ENCODE measurements around the gene TTC28. TPM values are rescaled to one million over a fixed set of nuclear protein-coding genes. Genes with fewer than 3 reads are reported as not detected.

Gene TTC28
- polyA plus RNA-seq, 4 donors, result 0.45 to 24.0 (median 3.7) TPM

DNA sequence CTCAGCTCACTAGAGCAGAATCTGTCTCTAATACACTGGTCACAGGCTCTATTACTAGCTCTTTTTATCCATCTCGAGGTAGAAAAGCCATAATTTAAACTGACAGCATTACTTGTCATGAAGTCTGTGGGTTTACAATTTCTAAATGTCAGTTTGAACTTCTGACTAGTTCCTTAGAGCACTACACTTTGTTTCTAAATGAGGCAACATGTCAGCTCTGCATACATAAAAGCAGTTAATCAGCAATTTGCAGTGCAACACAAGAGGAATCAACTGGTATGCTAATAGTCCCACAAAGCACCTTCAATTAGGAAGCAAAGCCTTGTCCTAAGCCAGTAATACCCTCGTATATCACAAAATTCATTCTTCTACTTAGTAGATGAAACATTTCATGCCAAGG, 321.3 kb downstream of the TTC28 start:
- DNase-seq, result no peak
- WGBS, 3 donors, result 68 to 78% (median 73%) methylated on average over 2 of the region's 2 CpGs
- FAIRE-seq, result no peak
- Histone ChIP-seq H3K27ac (ENCODE audit: low read depth in 1 of 3, low read length in 2 of 3) (no peak overlapping the region), H3K9me3 (ENCODE audit: control insufficient read depth in 2 of 2, insufficient read depth in 1 of 2, low read depth in 1 of 2, low read length in 1 of 2) (peaks cover 0 to 9% of the 10 kb centered on the region in 2 donors), H3K27me3 (ENCODE audit: control insufficient read depth in 3 of 3, insufficient read depth in 3 of 3, low read length in 3 of 3) (no peaks in the 10 kb centered on the region), H3K4me1 (ENCODE audit: control insufficient read depth in 3 of 3, insufficient read depth in 2 of 3, low read depth in 1 of 3, low read length in 2 of 3) (no peaks in the 10 kb centered on the region), H3K4me3 (ENCODE audit: low read depth in 1 of 3, low read length in 3 of 3) (no peak overlapping the region), H3K36me3 (ENCODE audit: control insufficient read depth in 3 of 3, insufficient read depth in 2 of 3, low read depth in 1 of 3, low read length in 3 of 3) (peaks cover 0 to 3% (median 0%) of the 10 kb centered on the region in 3 donors)

DNA sequence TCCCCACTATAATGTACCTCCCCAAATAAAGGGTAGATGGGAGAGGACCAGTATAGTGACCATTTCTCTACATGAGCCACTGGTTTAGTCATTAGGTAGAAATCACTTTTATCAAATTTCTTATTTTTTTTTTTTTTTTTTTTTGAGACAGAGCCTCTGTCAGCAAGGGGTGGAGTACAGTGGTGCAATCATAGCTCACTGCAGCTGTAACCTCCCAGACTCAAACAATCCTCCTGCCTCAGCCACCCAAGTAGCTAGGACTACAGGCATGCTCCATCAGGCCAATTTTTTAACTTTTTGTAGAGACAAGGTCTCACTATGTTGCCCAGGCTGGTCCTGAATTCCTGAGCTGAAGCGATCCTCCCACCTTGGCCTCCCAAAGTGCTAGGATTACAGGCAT, 322.4 kb downstream of the TTC28 start:
- DNase-seq (no peak), FAIRE-seq (no peak)
- Histone ChIP-seq H3K27ac (ENCODE audit: low read depth in 1 of 3, low read length in 2 of 3) (no peak overlapping the region), H3K4me3 (ENCODE audit: low read depth in 1 of 3, low read length in 3 of 3) (no peak overlapping the region), H3K36me3 (ENCODE audit: control insufficient read depth in 3 of 3, insufficient read depth in 2 of 3, low read depth in 1 of 3, low read length in 3 of 3) (peaks cover 0 to 3% (median 0%) of the 10 kb centered on the region in 3 donors), H3K27me3 (ENCODE audit: control insufficient read depth in 3 of 3, insufficient read depth in 3 of 3, low read length in 3 of 3) (no peaks in the 10 kb centered on the region), H3K9me3 (ENCODE audit: control insufficient read depth in 2 of 2, insufficient read depth in 1 of 2, low read depth in 1 of 2, low read length in 1 of 2) (peaks cover 0 to 3% of the 10 kb centered on the region in 2 donors), H3K4me1 (ENCODE audit: control insufficient read depth in 3 of 3, insufficient read depth in 2 of 3, low read depth in 1 of 3, low read length in 2 of 3) (no peaks in the 10 kb centered on the region)
- 82 to 96% (median 93%) methylated on average over 1 of the region's 1 CpG for WGBS, 3 donors

DNA sequence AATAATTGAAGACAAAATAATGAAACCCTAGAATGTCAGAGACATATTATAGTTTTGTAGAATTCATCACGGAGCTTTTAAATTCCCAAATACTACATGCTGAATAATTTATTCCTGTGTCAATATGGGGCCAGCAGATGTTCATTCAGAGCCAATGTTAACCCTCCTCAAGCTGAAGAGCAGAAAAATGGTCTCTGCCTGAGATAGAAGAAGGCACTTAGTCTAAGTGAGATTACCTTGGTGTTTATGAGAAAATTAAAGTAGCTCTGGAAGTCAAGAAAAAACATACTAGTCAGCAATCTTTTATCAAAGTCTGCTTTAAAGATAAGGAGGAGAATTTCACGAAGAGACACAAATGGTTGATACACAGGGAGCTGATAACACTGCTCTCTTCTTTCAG, 328.2 kb downstream of the TTC28 start:
- no peak overlapping the region for H3K27ac ChIP-seq (ENCODE audit: low read depth in 1 of 3, low read length in 2 of 3)
- WGBS, 3 donors, result 40 to 64% (median 46%) methylated on average over 2 of the region's 2 CpGs
- no peak overlapping the region for H3K4me3 ChIP-seq (ENCODE audit: low read depth in 1 of 3, low read length in 3 of 3)
- H3K36me3 ChIP-seq (ENCODE audit: control insufficient read depth in 3 of 3, insufficient read depth in 2 of 3, low read depth in 1 of 3, low read length in 3 of 3), result peaks cover 0 to 3% (median 0%) of the 10 kb centered on the region in 3 donors
- H3K9me3 ChIP-seq (ENCODE audit: control insufficient read depth in 2 of 2, insufficient read depth in 1 of 2, low read depth in 1 of 2, low read length in 1 of 2), result no peaks in the 10 kb centered on the region
- H3K4me1 ChIP-seq (ENCODE audit: control insufficient read depth in 3 of 3, insufficient read depth in 2 of 3, low read depth in 1 of 3, low read length in 2 of 3), result no peaks in the 10 kb centered on the region
- no peak for DNase-seq
- no peaks in the 10 kb centered on the region for H3K27me3 ChIP-seq (ENCODE audit: control insufficient read depth in 3 of 3, insufficient read depth in 3 of 3, low read length in 3 of 3)
- FAIRE-seq, result no peak

DNA sequence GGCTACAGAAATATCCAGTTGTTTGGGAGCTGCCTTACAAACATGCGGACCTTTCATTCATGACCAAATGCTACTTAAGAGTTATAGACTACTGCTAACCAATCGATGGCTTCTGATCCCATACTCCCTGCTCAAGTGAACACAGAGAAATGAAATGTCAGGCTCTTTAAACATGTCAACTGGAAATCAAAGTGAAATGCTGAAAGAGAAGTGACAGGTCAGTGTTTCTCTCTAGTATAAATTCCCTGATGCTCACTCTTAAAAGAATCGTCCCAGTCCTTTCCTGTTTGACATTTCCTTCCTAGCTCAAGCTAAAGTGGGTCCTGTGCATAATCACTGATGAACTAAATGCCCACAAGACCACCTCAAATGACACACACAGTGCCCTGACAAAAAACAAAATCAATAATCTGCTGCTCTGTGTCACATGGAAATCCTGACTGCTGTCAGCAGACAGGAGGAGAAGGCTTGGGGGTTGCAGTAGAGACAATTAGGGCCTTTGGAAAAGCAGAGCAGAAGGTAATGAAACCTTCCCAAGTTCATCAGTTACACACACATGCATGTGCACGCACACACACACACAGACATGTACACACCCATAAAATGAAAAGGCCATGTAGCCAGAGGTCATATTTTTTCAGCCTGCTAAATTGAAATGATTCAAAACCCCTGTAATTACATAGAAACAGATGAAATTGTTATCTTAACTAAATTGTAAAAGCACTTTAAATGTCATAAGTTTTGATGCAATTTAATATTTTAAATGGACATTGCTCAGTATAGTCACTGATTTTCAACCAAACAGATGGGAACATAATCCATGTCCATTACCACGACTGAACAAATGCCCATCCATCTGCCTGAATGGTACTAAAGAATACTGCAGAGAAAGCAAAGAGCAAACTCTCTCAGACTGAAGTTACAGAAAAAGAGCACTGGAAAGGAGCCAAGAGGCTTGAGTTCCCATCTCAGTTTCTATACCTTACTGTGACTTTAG, 330.7 kb downstream of the TTC28 start:
- WGBS, 3 donors, result 66 to 70% (median 70%) methylated on average over 5 of the region's 5 CpGs
- no peaks in the 10 kb centered on the region for H3K27me3 ChIP-seq (ENCODE audit: control insufficient read depth in 3 of 3, insufficient read depth in 3 of 3, low read length in 3 of 3)
- no peak for FAIRE-seq
- no peaks in the 10 kb centered on the region for H3K9me3 ChIP-seq (ENCODE audit: control insufficient read depth in 2 of 2, insufficient read depth in 1 of 2, low read depth in 1 of 2, low read length in 1 of 2)
- H3K27ac ChIP-seq (ENCODE audit: low read depth in 1 of 3, low read length in 2 of 3), result no peak overlapping the region
- DNase-seq, result no peak
- no peaks in the 10 kb centered on the region for H3K4me1 ChIP-seq (ENCODE audit: control insufficient read depth in 3 of 3, insufficient read depth in 2 of 3, low read depth in 1 of 3, low read length in 2 of 3)
- H3K36me3 ChIP-seq (ENCODE audit: control insufficient read depth in 3 of 3, insufficient read depth in 2 of 3, low read depth in 1 of 3, low read length in 3 of 3), result no peaks in the 10 kb centered on the region
- H3K4me3 ChIP-seq (ENCODE audit: low read depth in 1 of 3, low read length in 3 of 3), result no peak overlapping the region

DNA sequence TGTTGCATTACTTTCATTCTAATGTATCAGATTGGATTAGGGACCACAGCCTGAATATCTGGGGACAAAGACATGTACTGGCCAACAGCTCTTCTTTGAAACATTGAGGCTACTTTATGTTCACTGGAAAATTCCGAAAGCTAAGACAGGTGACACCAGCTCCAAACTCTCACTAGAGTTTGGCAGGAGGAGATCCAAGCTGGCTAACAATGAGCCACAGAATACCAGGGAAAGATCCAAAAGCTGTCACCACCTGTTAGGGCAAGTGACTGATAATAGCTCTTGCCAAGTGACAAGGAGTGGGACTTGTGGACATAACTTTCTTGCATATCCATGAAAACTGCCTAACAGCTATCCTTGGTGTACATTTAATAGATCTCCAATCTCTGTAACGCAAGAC, 333.3 kb downstream of the TTC28 start:
- FAIRE-seq, result no peak
- no peak overlapping the region for H3K27ac ChIP-seq (ENCODE audit: low read depth in 1 of 3, low read length in 2 of 3)
- no peaks in the 10 kb centered on the region for H3K9me3 ChIP-seq (ENCODE audit: control insufficient read depth in 2 of 2, insufficient read depth in 1 of 2, low read depth in 1 of 2, low read length in 1 of 2)
- no peaks in the 10 kb centered on the region for H3K36me3 ChIP-seq (ENCODE audit: control insufficient read depth in 3 of 3, insufficient read depth in 2 of 3, low read depth in 1 of 3, low read length in 3 of 3)
- DNase-seq, result no peak
- WGBS, 3 donors, result 93 to 98% (median 95%) methylated on average over 2 of the region's 2 CpGs
- no peaks in the 10 kb centered on the region for H3K27me3 ChIP-seq (ENCODE audit: control insufficient read depth in 3 of 3, insufficient read depth in 3 of 3, low read length in 3 of 3)
- H3K4me1 ChIP-seq (ENCODE audit: control insufficient read depth in 3 of 3, insufficient read depth in 2 of 3, low read depth in 1 of 3, low read length in 2 of 3), result no peaks in the 10 kb centered on the region
- H3K4me3 ChIP-seq (ENCODE audit: low read depth in 1 of 3, low read length in 3 of 3), result no peak overlapping the region

DNA sequence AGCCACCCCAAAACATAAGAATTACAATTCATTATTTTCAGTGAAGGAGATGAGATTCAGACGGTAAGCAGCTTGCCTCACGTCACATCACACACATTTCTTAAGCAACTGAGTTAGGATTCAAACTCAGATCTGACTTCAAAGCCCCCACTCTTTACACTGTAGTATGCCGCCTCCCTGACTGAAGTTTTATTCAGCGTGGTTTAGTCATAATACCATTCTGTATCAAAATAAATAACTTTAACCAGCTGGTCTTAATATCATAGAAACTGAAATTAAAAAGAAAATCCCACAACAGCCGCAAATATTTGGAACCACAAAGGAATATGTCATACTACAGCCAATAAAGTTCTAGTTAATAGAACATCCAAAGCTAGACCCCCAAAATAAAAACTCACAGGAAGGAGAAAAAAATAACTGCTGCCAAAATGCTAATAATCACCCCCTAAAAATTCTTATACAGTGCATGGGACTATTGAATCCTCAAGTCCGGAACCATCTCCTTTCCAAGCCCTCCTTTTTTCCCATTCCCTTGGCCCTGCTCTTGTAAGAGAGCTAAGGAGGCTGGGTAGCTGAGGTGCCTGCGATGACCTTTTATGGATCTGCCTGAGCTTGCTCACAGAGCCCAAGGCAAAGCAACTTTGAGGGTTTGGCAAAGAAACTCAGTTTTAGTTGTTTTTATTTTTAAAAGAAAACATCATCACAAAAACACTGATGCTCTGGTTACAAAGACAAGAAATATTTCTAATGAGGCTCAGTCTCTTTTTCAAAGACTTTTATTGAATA, 334.5 kb downstream of the TTC28 start:
- H3K4me3 ChIP-seq (ENCODE audit: low read depth in 1 of 3, low read length in 3 of 3), result no peak overlapping the region
- no peak overlapping the region for H3K27ac ChIP-seq (ENCODE audit: low read depth in 1 of 3, low read length in 2 of 3)
- H3K27me3 ChIP-seq (ENCODE audit: control insufficient read depth in 3 of 3, insufficient read depth in 3 of 3, low read length in 3 of 3), result no peaks in the 10 kb centered on the region
- WGBS, 3 donors, result 70 to 89% (median 78%) methylated on average over 7 of the region's 7 CpGs
- no peaks in the 10 kb centered on the region for H3K36me3 ChIP-seq (ENCODE audit: control insufficient read depth in 3 of 3, insufficient read depth in 2 of 3, low read depth in 1 of 3, low read length in 3 of 3)
- FAIRE-seq, result no peak
- no peaks in the 10 kb centered on the region for H3K4me1 ChIP-seq (ENCODE audit: control insufficient read depth in 3 of 3, insufficient read depth in 2 of 3, low read depth in 1 of 3, low read length in 2 of 3)
- H3K9me3 ChIP-seq (ENCODE audit: control insufficient read depth in 2 of 2, insufficient read depth in 1 of 2, low read depth in 1 of 2, low read length in 1 of 2), result no peaks in the 10 kb centered on the region
- DNase-seq, result no peak

DNA sequence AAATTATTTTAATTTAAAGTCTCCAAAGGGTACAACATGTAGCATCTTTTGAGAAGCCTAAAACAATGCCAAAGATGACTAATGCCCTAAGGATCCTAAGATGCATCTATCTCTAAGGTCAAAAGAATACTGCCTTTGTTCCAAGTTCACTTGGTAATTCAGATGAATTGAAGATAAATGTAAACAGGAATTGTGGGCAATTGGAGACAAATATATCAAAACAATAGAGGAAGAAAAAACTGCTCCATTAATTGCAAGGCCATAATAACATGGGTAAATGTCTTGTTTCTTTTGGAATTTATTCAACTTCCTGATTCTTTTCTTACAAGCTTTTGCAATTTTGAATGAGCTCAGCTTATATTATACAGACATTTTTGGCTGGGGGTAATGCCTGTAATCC, 338.6 kb downstream of the TTC28 start:
- FAIRE-seq, result no peak

DNA sequence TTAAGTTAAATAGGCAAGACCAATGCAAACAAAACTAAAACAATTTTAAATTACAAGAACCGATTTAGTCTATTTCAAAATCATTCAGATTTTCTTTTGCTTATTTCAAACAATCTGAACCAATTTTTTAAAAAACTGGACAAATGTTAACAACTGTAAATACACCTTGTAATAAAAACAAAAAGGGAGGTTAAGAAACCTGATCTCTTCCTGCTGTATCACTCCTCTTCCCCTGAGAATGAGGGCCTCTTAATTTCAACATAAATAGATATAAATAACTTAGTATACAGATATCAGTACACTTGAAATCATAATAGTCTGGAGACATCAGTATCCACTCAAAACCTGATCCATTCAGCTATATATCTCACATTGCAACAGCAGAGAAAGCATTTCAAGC, 346.6 kb downstream of the TTC28 start:
- Histone ChIP-seq H3K36me3 (ENCODE audit: control insufficient read depth in 3 of 3, insufficient read depth in 2 of 3, low read depth in 1 of 3, low read length in 3 of 3) (no peaks in the 10 kb centered on the region), H3K4me3 (ENCODE audit: low read depth in 1 of 3, low read length in 3 of 3) (no peak overlapping the region), H3K4me1 (ENCODE audit: control insufficient read depth in 3 of 3, insufficient read depth in 2 of 3, low read depth in 1 of 3, low read length in 2 of 3) (no peaks in the 10 kb centered on the region), H3K27me3 (ENCODE audit: control insufficient read depth in 3 of 3, insufficient read depth in 3 of 3, low read length in 3 of 3) (no peaks in the 10 kb centered on the region), H3K9me3 (ENCODE audit: control insufficient read depth in 2 of 2, insufficient read depth in 1 of 2, low read depth in 1 of 2, low read length in 1 of 2) (no peaks in the 10 kb centered on the region), H3K27ac (ENCODE audit: low read depth in 1 of 3, low read length in 2 of 3) (no peak overlapping the region)
- DNase-seq (no peak), FAIRE-seq (no peak)
- 56 to 67% (median 66%) methylated on average over 1 of the region's 1 CpG for WGBS, 3 donors

More for the DNA sequence above, 338.6 kb downstream of the TTC28 start:
- Histone ChIP-seq H3K27me3 (ENCODE audit: control insufficient read depth in 3 of 3, insufficient read depth in 3 of 3, low read length in 3 of 3) (no peaks in the 10 kb centered on the region), H3K9me3 (ENCODE audit: control insufficient read depth in 2 of 2, insufficient read depth in 1 of 2, low read depth in 1 of 2, low read length in 1 of 2) (peaks cover 0 to 3% of the 10 kb centered on the region in 2 donors), H3K27ac (ENCODE audit: low read depth in 1 of 3, low read length in 2 of 3) (no peak overlapping the region), H3K4me1 (ENCODE audit: control insufficient read depth in 3 of 3, insufficient read depth in 2 of 3, low read depth in 1 of 3, low read length in 2 of 3) (no peaks in the 10 kb centered on the region), H3K36me3 (ENCODE audit: control insufficient read depth in 3 of 3, insufficient read depth in 2 of 3, low read depth in 1 of 3, low read length in 3 of 3) (no peaks in the 10 kb centered on the region), H3K4me3 (ENCODE audit: low read depth in 1 of 3, low read length in 3 of 3) (no peak overlapping the region)
- DNase-seq, result no peak

Data from small intestine (tissue), 7 donors.